Heart left ventricle (tissue), 16 donors: Measurements from ENCODE around the gene HERPUD1. TPM values are rescaled to one million over a fixed set of nuclear protein-coding genes. Genes with fewer than 3 reads are reported as not detected.
"Not testable (repeated sequence)": the region's sequence is repeated elsewhere in the genome, so short reads cannot be mapped to it uniquely, and the experiment has no call there.

Source experiments
- ATAC-seq, 4 donors: fragments of 200-7000 bp; cut with Tn5 transposase; one replicate each; pipeline ENCODE4 v1.9.1; 2020 to 2022; ENCODE audit warnings: moderate library complexity in 4 of 4, mild to moderate bottlenecking in 3 of 4, moderate number of reproducible peaks in 1 of 4
- DNase-seq, 5 donors: peaks; one replicate each; pipeline ENCODE4 v3.0.0-alpha.2; 2020
- H3K27ac ChIP-seq, 12 donors: fragments of 200-600 bp; sonication (generic) in 4 of 12; one replicate each; pipeline versions ENCODE4 v1.5.0 to v1.8.0; 2016 to 2022; ENCODE audit warnings: mild to moderate bottlenecking in 2 of 12
- H3K27me3 ChIP-seq, 9 donors: fragments of 200-600 bp; sonication (generic) in 2 of 9; one replicate each; pipeline versions ENCODE4 v1.5.1 to v1.8.0; 2016 to 2022; ENCODE audit warnings: mild to moderate bottlenecking in 3 of 9
- H3K36me3 ChIP-seq, 9 donors: fragments of 200-600 bp; sonication (generic) in 2 of 9; one replicate each; pipeline versions ENCODE4 v1.5.0 to v1.8.0; 2018 to 2022; ENCODE audit warnings: mild to moderate bottlenecking in 2 of 9
- H3K4me1 ChIP-seq, 12 donors: fragments of 200-600 bp; sonication (generic) in 4 of 12; one replicate each; pipeline versions ENCODE4 v1.5.0 to v1.8.0; 2016 to 2022; ENCODE audit warnings: mild to moderate bottlenecking in 3 of 12
- H3K4me3 ChIP-seq, 12 donors: fragments of 200-600 bp; sonication (generic) in 4 of 12; one replicate each; pipeline versions ENCODE4 v1.5.0 to v1.8.0; 2017 to 2022; ENCODE audit warnings: mild to moderate bottlenecking in 9 of 12, moderate library complexity in 4 of 12
- H3K9me3 ChIP-seq, 12 donors: fragments of 200-600 bp; sonication (generic) in 4 of 12; one replicate each; pipeline versions ENCODE4 v1.5.0 to v1.8.0; 2016 to 2022; ENCODE audit warnings: mild to moderate bottlenecking in 1 of 12
- POLR2A ChIP-seq, 2 donors: fragments of 450-650 bp; IDR thresholded peaks; one replicate each; pipeline ENCODE4 v1.6.1; 2017; ENCODE audit warnings: antibody characterized with exemption in 2 of 2, mild to moderate bottlenecking in 2 of 2, moderate library complexity in 2 of 2
- WGBS, 4 donors: extraction: QIAGEN DNeasy Blood & Tissue Kit in 2 of 4; methylation state at CpG; one replicate each; pipeline versions ENCODE4 v1.1.5 to v1.1.7; 2013 to 2018; 5-methylcytosine and 5-hydroxymethylcytosine counted together
- intact Hi-C, 10 donors: fragments of 100-400 bp; cut with DNase I; formaldehyde crosslinking; loops; one replicate each; pipeline versions ENCODE4 v1.11.1 to v1.14.2; 2022
- polyA plus RNA-seq, 2 donors: library from polyadenylated mRNA; stranded (reverse); fragments of 200-250 nt; gene quantifications; one replicate each; pipeline ENCODE4 v1.2.3, GENCODE V29; 2013
- total RNA-seq, 9 donors: library from RNA; depleted of rRNA in 2 of 9; stranded (reverse); fragments of >200 nt in 2 of 9; fragmentation: NEBNext Ultra II Directional in 3 of 9; extraction: Animal tissue kit (Norgen Biotek cat#: 25700) in 3 of 9; gene quantifications; one replicate each; pipeline versions ENCODE4 v1.1.0 to v1.2.4, GENCODE V29; 2016 to 2023
- TF ChIP-seq, protein P1 (sequence below), 12 donors: fragments of 200-600 bp; sonication (generic) in 4 of 12; IDR thresholded peaks; one replicate each; pipeline versions ENCODE4 v1.5.0 to v1.8.0; 2018 to 2022; ENCODE audit warnings: antibody characterized with exemption in 12 of 12, mild to moderate bottlenecking in 5 of 12
- donor health status: ischemic (EF 13 %, LVEDD 7.1; RV severe dilation, severe dysfunction).
- donor health status: healthy with polysubstance abuse.
- donor health status: DM: no; HTN: yes; CAD: no.
- donor health status: DM: no; HTN: no; CAD: no.
- donor health status: ischemic (EF 25% LVEDD 6.9; RV normal size, moderate dysfunction).
- donor health status: ischemic (EF 25% LVEDD 5.7; RV mildly dilated, moderate dysfunction).
- donor health status: healthy.
- donor health status: DM: yes; HTN: yes; CAD: no.
- donor health status: ischemic (EF 35%, LVEDD 5.7; RV mildly dilated, moderate dysfunction).
- donor health status: nonischemic (EF 11% LVEDD 7.7; RV severe dilation, severe dysfunction).
- donor health status: DM: yes; HTN: yes; CAD: no.
- donor health status: PGD.
- donor health status: ischemic (EF 29% LVEDD 5.4; RV normal size, mild dysfunction).
- donor health status: nonischemic (EF 23%, LVEDD 6.1; RV moderate dilation, normal function).

HERPUD1 gene
- total and polyA plus RNA-seq, 11 donors = 41.4 to 226 (median 117) TPM

DNA sequence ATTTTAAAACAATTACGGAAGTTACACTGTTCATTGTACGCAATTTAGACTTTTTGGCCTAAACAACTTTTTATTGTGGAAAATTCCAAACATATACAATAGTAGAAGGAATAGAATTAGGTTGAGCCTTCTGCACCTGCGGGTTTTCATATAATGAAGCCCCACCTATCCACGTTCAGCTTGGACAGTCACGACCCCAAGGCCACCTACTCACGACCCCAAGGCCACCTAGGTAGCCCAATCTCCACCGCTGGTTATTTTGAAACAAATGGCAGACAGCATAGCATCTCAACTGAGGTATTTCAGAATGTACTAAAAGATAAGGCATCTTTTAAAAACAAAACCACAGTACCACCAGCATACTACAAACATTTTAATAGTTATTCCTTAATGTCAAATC is 58.0 kb downstream of the HERPUD1 start:
- TF ChIP-seq, protein P1, sequence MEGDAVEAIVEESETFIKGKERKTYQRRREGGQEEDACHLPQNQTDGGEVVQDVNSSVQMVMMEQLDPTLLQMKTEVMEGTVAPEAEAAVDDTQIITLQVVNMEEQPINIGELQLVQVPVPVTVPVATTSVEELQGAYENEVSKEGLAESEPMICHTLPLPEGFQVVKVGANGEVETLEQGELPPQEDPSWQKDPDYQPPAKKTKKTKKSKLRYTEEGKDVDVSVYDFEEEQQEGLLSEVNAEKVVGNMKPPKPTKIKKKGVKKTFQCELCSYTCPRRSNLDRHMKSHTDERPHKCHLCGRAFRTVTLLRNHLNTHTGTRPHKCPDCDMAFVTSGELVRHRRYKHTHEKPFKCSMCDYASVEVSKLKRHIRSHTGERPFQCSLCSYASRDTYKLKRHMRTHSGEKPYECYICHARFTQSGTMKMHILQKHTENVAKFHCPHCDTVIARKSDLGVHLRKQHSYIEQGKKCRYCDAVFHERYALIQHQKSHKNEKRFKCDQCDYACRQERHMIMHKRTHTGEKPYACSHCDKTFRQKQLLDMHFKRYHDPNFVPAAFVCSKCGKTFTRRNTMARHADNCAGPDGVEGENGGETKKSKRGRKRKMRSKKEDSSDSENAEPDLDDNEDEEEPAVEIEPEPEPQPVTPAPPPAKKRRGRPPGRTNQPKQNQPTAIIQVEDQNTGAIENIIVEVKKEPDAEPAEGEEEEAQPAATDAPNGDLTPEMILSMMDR (IDR thresholded peaks at IDR 0.05) = no peak
- no peak for TF ChIP-seq POLR2A (IDR thresholded peaks at IDR 0.05)
- WGBS, 4 donors = 36 to 44% (median 37%) methylated on average over 7 of the region's 7 CpGs

DNA sequence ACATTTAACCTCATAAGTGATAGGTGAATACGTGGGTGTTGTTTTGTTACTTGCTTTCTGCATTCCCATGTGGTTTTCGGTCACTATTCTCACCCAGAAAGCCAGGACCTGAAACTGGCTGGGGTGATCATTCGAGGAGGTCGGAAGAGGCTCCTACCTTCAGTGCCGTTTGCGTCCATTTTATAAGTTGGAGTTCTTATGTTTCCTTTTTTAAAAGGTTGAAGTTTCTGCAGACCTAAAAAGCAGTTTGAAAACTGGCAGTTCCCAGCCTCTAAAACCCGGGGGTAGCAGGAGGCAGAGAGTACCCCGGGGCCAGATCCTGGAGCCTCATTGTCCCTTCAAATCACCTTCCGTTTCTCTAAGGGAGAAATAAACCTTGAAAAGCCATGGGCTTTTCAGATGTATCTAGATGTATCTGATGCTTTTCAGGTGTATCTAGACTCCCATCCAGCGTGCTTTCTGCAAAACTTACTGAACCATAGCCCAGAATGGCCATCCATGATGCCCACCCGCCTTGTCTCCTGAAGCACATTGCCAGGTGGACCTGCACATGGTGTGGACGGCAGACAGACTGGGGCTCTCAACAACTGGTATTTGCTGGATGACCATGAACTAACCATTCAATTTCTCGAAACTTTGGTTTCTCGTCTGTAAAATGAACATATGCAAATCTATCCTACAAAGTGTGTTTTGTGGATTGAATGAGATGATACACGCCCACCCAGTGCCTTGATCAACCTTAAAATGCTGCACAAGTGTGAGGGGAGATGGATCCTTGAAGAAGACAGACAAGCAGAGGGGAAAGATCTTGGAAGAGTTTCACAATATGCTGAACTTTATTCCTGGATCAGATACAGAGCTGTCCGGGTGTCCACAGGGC is 58.7 kb downstream of the HERPUD1 start:
- H3K4me3 ChIP-seq = peak overlapping the region; percentile 5 to 96 (median 84)
- H3K36me3 ChIP-seq = peaks cover 0 to 21% (median 0%) of the 10 kb centered on the region in 9 donors
- peaks cover 0 to 87% (median 30%) of the 10 kb centered on the region in 12 donors for H3K4me1 ChIP-seq
- H3K27me3 ChIP-seq = no peaks in the 10 kb centered on the region
- DNase-seq (peak in 1 of 5 donors; percentile 14), ATAC-seq (no peak)
- 68 to 74% (median 69%) methylated on average over 16 of the region's 16 CpGs for WGBS, 4 donors
- H3K27ac ChIP-seq = peak overlapping the region in 11 of 12 donors; percentile 71 to 96 (median 86)
- TF ChIP-seq, protein P1 (IDR thresholded peaks at IDR 0.05) = no peak
- TF ChIP-seq POLR2A (IDR thresholded peaks at IDR 0.05) = no peak
- H3K9me3 ChIP-seq = no peaks in the 10 kb centered on the region
- intact Hi-C loops = no loop called here

More for the DNA sequence above, 58.0 kb downstream of the HERPUD1 start:
- H3K27me3 ChIP-seq = no peaks in the 10 kb centered on the region
- H3K36me3 ChIP-seq = peaks cover 0 to 16% (median 0%) of the 10 kb centered on the region in 9 donors
- peak overlapping the region; percentile 49 to 96 (median 84) for H3K4me3 ChIP-seq
- peaks cover 0 to 87% (median 34%) of the 10 kb centered on the region in 12 donors for H3K4me1 ChIP-seq
- peak in 1 of 5 donors; percentile 17 for DNase-seq
- no peaks in the 10 kb centered on the region for H3K9me3 ChIP-seq
- no peak for ATAC-seq
- peak overlapping the region; percentile 28 to 96 (median 86) for H3K27ac ChIP-seq
- intact Hi-C loops = loop anchor here in 1 of 10 donors (1.0 to 2.0 kb wide), 3 partner anchors 25 to 57 kb away; partner anchors contain the start of gene HERPUD1

GRCh38 chr16:56992431-56992830 is 60.5 kb downstream of the HERPUD1 start:
- Histone ChIP-seq H3K27ac (peak overlapping the region in 9 of 12 donors; percentile 57 to 96 (median 85)), H3K4me1 (peaks cover 0 to 86% (median 19%) of the 10 kb centered on the region in 12 donors), H3K36me3 (peaks cover 0 to 36% (median 0%) of the 10 kb centered on the region in 9 donors), H3K4me3 (peak overlapping the region in 7 of 12 donors; percentile 5 to 94 (median 36))
- ATAC-seq, H3K9me3 ChIP-seq, DNase-seq, H3K27me3 ChIP-seq, intact Hi-C loops: not testable (repeated sequence)
- 66 to 71% (median 70%) methylated on average over 1 of the region's 1 CpG for WGBS, 4 donors

DNA sequence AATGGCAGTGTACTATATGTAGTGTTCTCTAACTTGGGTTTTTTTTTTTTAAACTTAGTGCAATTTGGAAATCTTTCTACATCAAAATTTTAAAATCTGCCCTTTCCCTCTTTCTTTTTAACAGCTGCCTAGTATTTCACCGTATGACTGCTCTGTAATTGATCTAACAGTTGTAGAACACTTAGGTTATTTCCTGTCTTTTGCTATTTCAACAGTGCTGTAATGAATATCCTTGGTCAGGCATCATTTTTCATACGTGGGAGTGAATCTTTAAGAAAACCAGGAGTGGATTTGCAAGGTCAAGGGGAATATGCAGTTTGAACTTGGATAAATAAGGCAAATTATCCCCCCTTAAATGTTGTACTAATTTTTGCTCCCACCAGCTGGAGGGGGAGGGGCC is 61.3 kb downstream of the HERPUD1 start:
- ATAC-seq = no peak
- intact Hi-C loops = no loop called here

More for the DNA sequence above, 61.3 kb downstream of the HERPUD1 start:
- Histone ChIP-seq H3K4me1 (peaks cover 0 to 86% (median 19%) of the 10 kb centered on the region in 12 donors), H3K4me3 (peak overlapping the region in 1 of 12 donors; percentile 94), H3K36me3 (peaks cover 0 to 38% (median 0%) of the 10 kb centered on the region in 9 donors), H3K27me3 (no peaks in the 10 kb centered on the region), H3K27ac (peak overlapping the region in 1 of 12 donors; percentile 7), H3K9me3 (no peaks in the 10 kb centered on the region)
- TF ChIP-seq POLR2A (IDR thresholded peaks at IDR 0.05) = no peak
- TF ChIP-seq, protein P1 (IDR thresholded peaks at IDR 0.05) = no peak
- 40 to 58% (median 45%) methylated on average over 2 of the region's 2 CpGs for WGBS, 4 donors
- DNase-seq = no peak
